NCI-H1694 treated with DMSO at 0.1 percent for 48 hours (cell line): ENCODE data around the gene GKN2.
"Not testable (repeated sequence)": the region's sequence is repeated elsewhere in the genome, so short reads cannot be mapped to it uniquely, and the experiment has no call there.

ENCODE experiments used
- DNase-seq: peaks from one replicate; lab custom pipeline; 2025; lab: John Stamatoyannopoulos, UW

Gene GKN2

GRCh38 chr2:68959001-68959400 is 6.3 kb upstream of the GKN2 start:
- peak; percentile 32 for DNase-seq

GRCh38 chr2:68955432-68955831 is 2.7 kb upstream of the GKN2 start:
- DNase-seq = not testable (repeated sequence)

GRCh38 chr2:68951899-68952298 is 794 bp downstream of the GKN2 start:
- DNase-seq = no peak

- no peak for DNase-seq
Measured at GRCh38 chr2:68948710-68949109, 4.0 kb downstream of the GKN2 start.

GRCh38 chr2:68946117-68946516 is 6.6 kb downstream of the GKN2 start:
- DNase-seq = no peak

GRCh38 chr2:68943581-68944568 is 8.8 kb downstream of the GKN2 start:
- peak; percentile 85 for DNase-seq

GRCh38 chr2:68942827-68943226 is 9.9 kb downstream of the GKN2 start:
- no peak for DNase-seq

GRCh38 chr2:68940369-68940768 is 12.3 kb downstream of the GKN2 start:
- no peak for DNase-seq

- DNase-seq = no peak
Measured at GRCh38 chr2:68939962-68940361, 12.7 kb downstream of the GKN2 start.

GRCh38 chr2:68938938-68939337 is 13.8 kb downstream of the GKN2 start:
- no peak for DNase-seq

GRCh38 chr2:68937346-68938055 is 15.2 kb downstream of the GKN2 start:
- no peak for DNase-seq

GRCh38 chr2:68936889-68937288 is 15.8 kb downstream of the GKN2 start:
- DNase-seq = no peak

GRCh38 chr2:68936427-68936826 is 16.3 kb downstream of the GKN2 start:
- no peak for DNase-seq

- DNase-seq = no peak
Measured at GRCh38 chr2:68935471-68935870, 17.2 kb downstream of the GKN2 start.

- no peak for DNase-seq
Measured at GRCh38 chr2:68934021-68934420, 18.7 kb downstream of the GKN2 start.

- no peak for DNase-seq
Measured at GRCh38 chr2:68932402-68932801, 20.3 kb downstream of the GKN2 start.

GRCh38 chr2:68931799-68932198 is 20.9 kb downstream of the GKN2 start:
- DNase-seq = no peak

GRCh38 chr2:68931149-68931711 is 21.5 kb downstream of the GKN2 start:
- DNase-seq = no peak

- no peak for DNase-seq
Measured at GRCh38 chr2:68926796-68927195, 25.9 kb downstream of the GKN2 start.

GRCh38 chr2:68925295-68925896 is 27.3 kb downstream of the GKN2 start:
- DNase-seq = peak; percentile 33

- no peak for DNase-seq
Measured at GRCh38 chr2:68921646-68922045, 31.0 kb downstream of the GKN2 start.

- DNase-seq = no peak
Measured at GRCh38 chr2:68920481-68921170, 32.1 kb downstream of the GKN2 start.
